Measurements from ENCODE around the gene EEF1B2. TPM values are rescaled to one million over a fixed set of nuclear protein-coding genes. Genes with fewer than 3 reads are reported as not detected.
"Not testable (repeated sequence)": the region's sequence is repeated elsewhere in the genome, so short reads cannot be mapped to it uniquely, and the experiment has no call there.

Gene EEF1B2
- polyA plus RNA-seq, 3 donors, result 679 to 734 (median 707) TPM

GRCh38 chr2:206163251-206163880 lies 3.7 kb downstream of the EEF1B2 start:
- DNase-seq (ENCODE audit: low read depth in 3 of 3, low spot score in 2 of 3), result no peak

- DNase-seq (ENCODE audit: low read depth in 3 of 3, low spot score in 2 of 3), result peak; percentile 20 to 48 (median 43)
Observed at GRCh38 chr2:206164261-206164862, 4.7 kb downstream of the EEF1B2 start.

- not testable (repeated sequence) for DNase-seq (ENCODE audit: low read depth in 3 of 3, low spot score in 2 of 3)
Observed at GRCh38 chr2:206168230-206168629, 8.5 kb downstream of the EEF1B2 start.

GRCh38 chr2:206171624-206172397 lies 12.1 kb downstream of the EEF1B2 start:
- not testable (repeated sequence) for DNase-seq (ENCODE audit: low read depth in 3 of 3, low spot score in 2 of 3)

- no peak for DNase-seq (ENCODE audit: low read depth in 3 of 3, low spot score in 2 of 3)
Observed at GRCh38 chr2:206173147-206173546, 13.5 kb downstream of the EEF1B2 start.

- no peak for DNase-seq (ENCODE audit: low read depth in 3 of 3, low spot score in 2 of 3)
Observed at GRCh38 chr2:206176121-206176520, 16.4 kb downstream of the EEF1B2 start.

- peak in 1 of 3 donors; percentile 7 for DNase-seq (ENCODE audit: low read depth in 3 of 3, low spot score in 2 of 3)
Observed at GRCh38 chr2:206176901-206177300, 17.2 kb downstream of the EEF1B2 start.

- not testable (repeated sequence) for DNase-seq (ENCODE audit: low read depth in 3 of 3, low spot score in 2 of 3)
Observed at GRCh38 chr2:206181526-206181925, 21.8 kb downstream of the EEF1B2 start.

- no peak for DNase-seq (ENCODE audit: low read depth in 3 of 3, low spot score in 2 of 3)
Observed at GRCh38 chr2:206189691-206190090, 30.0 kb downstream of the EEF1B2 start.

- DNase-seq (ENCODE audit: low read depth in 3 of 3, low spot score in 2 of 3), result no peak
Observed at GRCh38 chr2:206190111-206190510, 30.4 kb downstream of the EEF1B2 start.

- no peak for DNase-seq (ENCODE audit: low read depth in 3 of 3, low spot score in 2 of 3)
Observed at GRCh38 chr2:206190689-206191088, 31.0 kb downstream of the EEF1B2 start.

GRCh38 chr2:206192157-206192556 lies 32.5 kb downstream of the EEF1B2 start:
- DNase-seq (ENCODE audit: low read depth in 3 of 3, low spot score in 2 of 3), result no peak

- no peak for DNase-seq (ENCODE audit: low read depth in 3 of 3, low spot score in 2 of 3)
Observed at GRCh38 chr2:206193671-206194357, 34.1 kb downstream of the EEF1B2 start.

- DNase-seq (ENCODE audit: low read depth in 3 of 3, low spot score in 2 of 3), result no peak
Observed at GRCh38 chr2:206198677-206199076, 39.0 kb downstream of the EEF1B2 start.

GRCh38 chr2:206201075-206201848 lies 41.6 kb downstream of the EEF1B2 start:
- no peak for DNase-seq (ENCODE audit: low read depth in 3 of 3, low spot score in 2 of 3)

- no peak for DNase-seq (ENCODE audit: low read depth in 3 of 3, low spot score in 2 of 3)
Observed at GRCh38 chr2:206202446-206202845, 42.8 kb downstream of the EEF1B2 start.

- no peak for DNase-seq (ENCODE audit: low read depth in 3 of 3, low spot score in 2 of 3)
Observed at GRCh38 chr2:206203331-206203730, 43.6 kb downstream of the EEF1B2 start.

GRCh38 chr2:206204710-206205109 lies 45.0 kb downstream of the EEF1B2 start:
- DNase-seq (ENCODE audit: low read depth in 3 of 3, low spot score in 2 of 3), result no peak

GRCh38 chr2:206207316-206207715 lies 47.6 kb downstream of the EEF1B2 start:
- not testable (repeated sequence) for DNase-seq (ENCODE audit: low read depth in 3 of 3, low spot score in 2 of 3)

- DNase-seq (ENCODE audit: low read depth in 3 of 3, low spot score in 2 of 3), result no peak
Observed at GRCh38 chr2:206208900-206209299, 49.2 kb downstream of the EEF1B2 start.
